GM21619 (cell line): ENCODE results near the gene RNF144B.
A peak's percentile ranks its signal among the peaks of the same experiment; 100 is the strongest.
"Not testable (repeated sequence)": the region's sequence is repeated elsewhere in the genome, so short reads cannot be mapped to it uniquely, and the experiment has no call there.

Experiments used
- ATAC-seq: cut with Tn5 transposase; IDR thresholded peaks from one replicate; pipeline ENCODE4 v1.9.1; 2021; ENCODE audit not compliant: unreplicated experiment

RNF144B gene

DNA sequence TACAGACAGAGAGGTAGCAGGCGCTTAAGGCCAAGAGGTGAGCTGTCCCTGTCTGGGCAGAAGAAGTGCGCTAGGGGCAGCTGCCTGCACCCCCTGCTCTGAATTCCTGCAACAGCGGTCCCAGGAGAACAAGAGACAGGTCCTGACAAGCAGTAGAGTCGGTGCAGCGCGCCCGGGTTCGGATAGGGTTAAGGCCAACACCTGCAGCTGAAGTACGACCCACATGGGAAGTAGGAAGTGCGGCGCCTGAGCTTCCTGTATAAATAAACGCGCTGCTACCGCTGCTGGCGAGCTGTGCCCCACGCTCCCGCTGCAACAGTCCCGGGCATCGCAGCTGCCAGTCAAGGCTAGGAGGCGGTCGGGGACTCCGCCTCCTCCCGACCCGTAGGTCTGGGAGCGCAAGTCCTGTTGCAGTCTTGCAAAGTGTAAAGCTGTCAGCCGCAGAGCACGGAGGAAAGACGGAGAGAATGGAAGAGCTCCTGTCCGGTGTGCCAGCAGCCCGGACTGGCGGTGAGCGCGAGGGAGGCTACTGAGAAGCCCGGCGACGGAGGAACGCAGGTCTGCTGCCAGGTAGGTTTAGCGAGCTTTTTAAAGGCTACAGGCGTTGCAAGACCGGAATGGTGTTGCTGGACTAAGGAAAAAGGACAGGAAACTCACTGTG is at the start of gene RNF144B:
RNF144B (plus strand) TSS at position 290 of the 661 bp plus-strand sequence. CDS start 12,185 bp downstream, outside the sequence.
- peak; percentile 85 for ATAC-seq

DNA sequence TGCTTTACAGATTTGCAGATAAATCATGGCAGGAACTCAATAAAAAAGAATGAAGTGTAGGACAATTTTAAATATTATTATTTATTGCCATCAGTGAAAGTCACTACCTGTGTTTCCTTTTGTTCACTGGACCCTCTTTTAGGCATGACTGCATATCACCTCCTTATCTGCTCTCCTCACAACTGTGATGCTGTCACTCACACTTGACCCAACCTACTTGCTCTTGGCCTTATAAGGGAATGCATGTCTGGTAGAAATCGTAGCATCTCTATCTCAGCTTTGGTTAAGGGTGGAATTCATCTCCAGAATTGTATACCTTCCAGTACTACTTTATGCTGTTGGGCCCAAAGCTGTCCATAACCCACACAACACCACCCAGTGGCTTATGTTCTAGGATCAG is 47.6 kb upstream of the RNF144B start:
- ATAC-seq, result no peak

GRCh38 chr6:18340781-18341551 is 46.2 kb upstream of the RNF144B start:
- ATAC-seq, result no peak

DNA sequence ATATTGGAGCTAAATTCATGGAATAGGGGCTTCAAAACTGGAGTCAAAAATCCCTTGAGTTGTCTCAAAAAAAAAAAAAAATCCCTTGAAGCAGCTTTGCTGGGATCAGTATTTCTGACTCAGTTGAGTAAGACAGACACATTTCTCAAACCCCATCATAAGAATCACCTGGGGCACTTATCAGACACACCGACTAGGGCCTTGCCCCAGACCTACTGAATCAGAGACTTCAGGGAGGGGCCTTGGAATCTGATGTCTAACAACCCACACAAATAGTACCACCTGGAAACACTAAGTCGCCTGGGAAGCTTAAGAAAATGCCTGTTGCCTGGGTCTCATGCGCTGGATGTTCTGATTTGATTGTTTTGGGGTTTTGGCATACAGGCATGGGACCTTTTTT is 44.9 kb upstream of the RNF144B start:
- ATAC-seq, result no peak

GRCh38 chr6:18343741-18344140 is 43.4 kb upstream of the RNF144B start:
- no peak for ATAC-seq

GRCh38 chr6:18347021-18347577 is 40.1 kb upstream of the RNF144B start:
- ATAC-seq, result no peak

- ATAC-seq, result no peak
These were observed 39.3 kb upstream of the RNF144B start for GRCh38 chr6:18347866-18348265.

- ATAC-seq, result no peak
These were observed 37.8 kb upstream of the RNF144B start for GRCh38 chr6:18349386-18349785.

- ATAC-seq, result no peak
These were observed 36.9 kb upstream of the RNF144B start for GRCh38 chr6:18350271-18350670.

DNA sequence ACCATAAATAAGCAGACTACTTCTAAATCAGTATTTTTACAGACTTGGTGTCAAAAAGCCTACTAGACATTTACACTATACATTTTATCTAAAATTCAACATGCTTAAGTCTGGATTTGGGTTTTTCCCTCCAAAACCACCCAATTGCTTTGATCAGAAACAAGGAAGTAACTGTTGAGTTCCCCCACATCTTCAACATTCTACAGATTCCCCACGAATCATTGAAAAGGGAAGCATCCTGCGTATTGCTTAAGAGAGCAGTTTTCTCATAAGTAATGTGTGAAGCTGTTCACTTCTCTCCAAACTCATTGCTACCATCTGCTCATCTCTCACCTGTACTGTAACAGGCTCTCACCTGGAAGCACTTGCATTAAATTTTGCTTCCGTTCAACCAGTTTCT is 36.4 kb upstream of the RNF144B start:
- no peak for ATAC-seq

DNA sequence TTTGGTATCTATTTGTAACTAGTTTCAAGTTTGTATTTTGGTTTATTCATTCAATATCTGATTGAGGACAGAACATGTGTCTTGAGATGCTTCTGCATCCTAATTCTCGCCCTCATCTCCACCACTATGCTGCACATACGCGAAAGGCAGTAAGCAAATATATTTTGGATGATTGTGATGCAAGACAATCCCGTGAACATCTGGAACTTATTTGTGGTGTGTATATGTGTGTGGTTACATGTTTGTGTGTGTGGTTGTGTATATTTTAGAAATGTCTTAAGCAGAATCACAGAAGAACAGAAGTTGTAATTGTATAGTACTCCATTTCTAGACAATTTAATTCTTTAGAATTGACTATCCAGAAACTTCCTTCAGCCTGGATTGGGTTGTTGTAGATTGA is 35.1 kb upstream of the RNF144B start:
- no peak for ATAC-seq

DNA sequence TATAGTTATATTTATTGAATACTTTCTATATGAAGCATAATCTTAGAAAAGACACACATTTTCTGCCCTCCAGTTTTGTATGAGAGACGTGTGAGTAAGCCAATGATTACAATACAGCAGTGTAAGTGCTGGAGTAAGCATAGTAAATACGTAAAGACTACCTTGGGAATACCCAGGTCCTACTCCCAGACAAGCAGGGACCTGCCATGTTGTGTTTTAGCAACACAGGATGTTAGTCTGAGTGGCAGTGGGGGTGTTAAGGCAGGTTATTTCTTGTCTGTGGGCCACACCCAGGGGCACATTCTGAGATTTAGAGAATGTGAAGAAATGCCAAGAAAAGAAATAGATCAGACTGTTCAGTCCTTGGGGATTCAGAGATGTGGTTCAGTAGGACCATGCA is 34.3 kb upstream of the RNF144B start:
- ATAC-seq, result no peak

GRCh38 chr6:18353251-18353650 is 33.9 kb upstream of the RNF144B start:
- ATAC-seq, result no peak

GRCh38 chr6:18357546-18357945 is 29.6 kb upstream of the RNF144B start:
- ATAC-seq, result not testable (repeated sequence)

DNA sequence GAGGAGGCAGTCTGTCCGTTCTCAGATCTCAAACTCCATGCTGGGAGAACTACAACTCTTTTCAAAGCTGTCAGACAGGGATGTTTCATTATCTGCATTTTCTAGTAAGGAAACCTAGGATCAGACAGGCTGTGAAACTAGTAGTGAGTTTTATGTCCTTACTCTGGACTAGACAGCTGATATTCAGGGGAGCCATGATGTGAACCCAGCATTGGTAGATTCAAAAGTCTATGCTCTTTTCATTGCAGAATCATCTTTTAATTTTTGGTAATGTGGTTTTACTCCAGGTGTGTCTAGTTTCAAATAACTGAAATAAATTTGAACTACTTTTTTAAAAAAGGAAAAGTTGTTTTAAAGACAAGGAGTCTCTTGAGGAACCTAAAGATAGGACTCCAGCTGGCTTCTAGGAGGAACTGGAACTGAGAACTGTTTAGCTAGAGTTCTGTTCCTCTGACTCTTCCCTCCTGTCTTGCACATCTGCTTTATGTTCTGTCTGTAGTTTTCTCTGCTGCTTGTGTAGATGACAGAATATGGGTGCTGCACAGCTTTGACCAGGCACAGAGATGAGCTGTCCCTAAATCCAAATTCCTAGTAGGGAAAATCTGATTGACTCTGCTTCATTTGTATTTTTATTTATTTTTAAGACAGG is 27.8 kb upstream of the RNF144B start:
- peak; percentile 86 for ATAC-seq

DNA sequence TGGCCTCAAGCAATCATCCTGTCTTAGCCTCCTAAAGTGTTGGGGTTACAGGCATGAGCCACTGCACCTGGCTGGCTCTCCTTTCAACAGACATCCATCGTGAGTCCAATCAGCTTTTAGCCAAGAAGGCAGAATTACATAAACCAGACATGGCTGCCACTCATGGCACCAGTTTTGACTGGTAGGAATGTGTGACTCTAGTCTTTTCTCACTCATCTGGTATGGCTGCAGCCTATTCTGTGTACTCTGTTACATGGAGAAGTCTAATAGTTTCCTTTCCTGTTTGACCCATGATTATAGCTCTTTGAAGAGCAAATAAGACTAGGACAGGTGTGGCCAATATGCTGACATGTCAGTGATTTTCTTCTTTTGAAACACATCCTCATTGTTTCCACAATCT is 27.0 kb upstream of the RNF144B start:
- no peak for ATAC-seq

- no peak for ATAC-seq
These were observed 25.0 kb upstream of the RNF144B start for GRCh38 chr6:18362058-18362561.

- no peak for ATAC-seq
These were observed 23.4 kb upstream of the RNF144B start for GRCh38 chr6:18363746-18364145.

DNA sequence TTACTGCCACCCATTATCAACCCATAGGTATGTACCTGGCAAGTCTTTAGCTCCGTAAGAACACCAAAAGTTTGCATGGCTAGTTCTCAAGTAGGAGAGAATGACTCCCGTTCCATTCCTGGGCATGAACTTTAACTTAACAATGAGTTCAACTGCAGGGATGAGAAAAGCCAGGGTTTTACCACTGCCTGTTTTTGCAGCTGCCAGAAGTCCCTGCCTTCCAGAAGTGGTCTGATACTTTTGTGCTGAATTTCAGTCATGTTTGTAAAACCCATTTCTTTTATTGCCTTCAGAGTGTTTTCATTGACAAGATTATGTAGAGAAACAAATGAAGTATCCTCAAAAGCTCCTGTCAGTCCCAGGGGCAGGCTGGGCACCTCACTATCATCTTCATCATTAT is 22.6 kb upstream of the RNF144B start:
- not testable (repeated sequence) for ATAC-seq

DNA sequence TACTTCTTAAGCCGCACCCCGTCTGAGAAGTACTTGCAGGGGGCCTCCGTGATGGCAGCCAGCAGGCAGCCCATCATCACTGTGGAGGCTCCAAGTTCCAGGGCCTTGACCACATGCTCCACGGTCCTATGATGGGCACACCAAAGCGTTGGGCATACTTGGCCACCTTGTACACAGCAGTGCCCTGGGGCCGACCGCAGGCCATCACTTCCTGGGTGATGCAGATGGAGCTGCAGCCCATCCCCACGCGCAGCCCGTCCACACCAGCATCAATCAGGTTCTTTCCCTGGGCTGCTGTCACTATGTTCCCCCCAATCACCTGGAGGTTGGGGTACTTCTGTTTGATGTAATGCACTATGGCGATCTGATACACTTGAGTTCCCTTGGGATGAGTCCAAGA is 19.8 kb upstream of the RNF144B start:
- no peak for ATAC-seq

- no peak for ATAC-seq
These were observed 18.7 kb upstream of the RNF144B start for GRCh38 chr6:18368277-18369105.
